IPS-18c (cell line): ENCODE data around the gene ESPL1.
A peak's percentile ranks its signal among the peaks of the same experiment; 100 is the strongest.

ENCODE experiments used
- H3K4me3 ChIP-seq: 2 replicates; pipeline ENCODE4 v1.7.0; 2013; ENCODE audit warnings: low read depth, mild to moderate bottlenecking, low read length, moderate library complexity; ENCODE audit not compliant: insufficient read depth
- H3K9me3 ChIP-seq: one replicate; pipeline ENCODE4 v1.6.1; 2013; ENCODE audit warnings: mild to moderate bottlenecking, low read length, moderate library complexity; ENCODE audit not compliant: control insufficient read depth, insufficient read depth

ESPL1 gene

DNA sequence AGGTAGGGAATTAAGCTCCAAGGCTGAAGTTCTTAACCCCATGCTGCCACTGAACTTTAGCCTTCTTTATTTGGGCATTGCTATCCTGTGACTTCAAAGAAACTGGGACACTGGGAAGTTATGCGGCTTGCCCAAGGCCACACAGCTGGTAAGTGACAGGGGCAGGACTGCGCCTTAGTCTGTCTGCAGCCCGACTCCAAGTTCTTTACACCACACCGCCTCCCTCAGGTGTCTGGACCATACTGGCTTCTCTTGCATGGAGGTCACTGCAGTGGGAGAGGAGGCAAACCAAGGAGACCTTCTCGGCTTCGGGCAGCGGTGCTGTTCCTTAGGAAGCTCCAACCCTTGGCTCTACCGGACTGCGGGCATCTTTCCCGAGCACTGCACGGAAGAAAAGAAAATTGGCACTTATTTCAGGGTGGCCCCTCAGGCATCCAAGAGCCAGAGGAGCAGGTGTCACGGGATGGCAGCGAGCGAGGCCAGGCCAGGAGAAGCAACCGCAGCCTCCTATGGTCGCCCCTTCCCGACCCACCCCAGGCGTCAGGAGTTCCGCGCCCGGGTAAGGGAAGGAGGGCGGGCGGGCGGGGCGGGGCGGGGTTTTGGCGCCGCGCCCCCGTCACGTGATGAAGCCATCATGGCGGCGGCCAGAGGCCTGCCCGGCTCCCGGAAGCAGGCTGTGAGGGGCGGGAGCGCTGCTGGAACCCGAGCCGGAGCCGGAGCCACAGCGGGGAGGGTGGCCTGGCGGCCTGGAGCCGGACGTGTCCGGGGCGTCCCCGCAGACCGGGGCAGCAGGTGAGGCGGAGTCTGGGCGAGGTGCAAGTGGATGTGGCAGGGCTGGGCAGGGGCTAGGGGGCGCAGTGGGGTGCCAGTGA, 16.4 kb upstream of the ESPL1 start:
- Histone ChIP-seq H3K9me3 (no peaks in the 10 kb centered on the region), H3K4me3 (peak overlapping the region; percentile 75)

DNA sequence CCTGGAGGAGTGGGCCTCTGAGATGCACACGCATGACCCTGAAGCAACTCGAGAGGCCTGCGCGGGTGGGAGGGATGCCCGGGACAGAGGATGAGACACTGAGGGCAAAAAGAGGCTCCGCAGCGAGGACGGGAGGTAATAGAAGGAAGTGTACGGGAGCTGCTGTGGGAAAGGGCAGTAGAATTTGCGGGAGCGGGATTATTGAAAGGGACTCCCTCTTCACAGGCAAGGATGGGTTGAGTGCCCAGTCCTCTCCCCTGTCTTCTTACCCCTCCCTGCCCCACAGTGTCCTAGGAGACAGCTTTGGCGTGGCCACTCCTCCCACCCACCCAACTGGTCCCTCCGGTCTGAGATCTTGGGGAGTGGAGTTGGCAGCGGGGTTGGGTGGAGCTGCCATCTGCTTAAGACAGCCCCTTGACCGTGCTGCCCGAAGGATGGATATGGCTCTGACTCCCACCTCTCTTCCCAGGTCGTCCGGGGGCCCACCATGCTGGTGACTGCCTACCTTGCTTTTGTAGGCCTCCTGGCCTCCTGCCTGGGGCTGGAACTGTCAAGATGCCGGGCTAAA, 15.7 kb upstream of the ESPL1 start:
- H3K4me3 ChIP-seq: peak overlapping the region; percentile 75
- H3K9me3 ChIP-seq: no peaks in the 10 kb centered on the region

- H3K4me3 ChIP-seq: no peak overlapping the region
- no peaks in the 10 kb centered on the region for H3K9me3 ChIP-seq
These were observed 14.8 kb upstream of the ESPL1 start for GRCh38 chr12:53253298-53253697.

GRCh38 chr12:53254816-53255545, 13.1 kb upstream of the ESPL1 start:
- no peak overlapping the region for H3K4me3 ChIP-seq
- no peaks in the 10 kb centered on the region for H3K9me3 ChIP-seq

DNA sequence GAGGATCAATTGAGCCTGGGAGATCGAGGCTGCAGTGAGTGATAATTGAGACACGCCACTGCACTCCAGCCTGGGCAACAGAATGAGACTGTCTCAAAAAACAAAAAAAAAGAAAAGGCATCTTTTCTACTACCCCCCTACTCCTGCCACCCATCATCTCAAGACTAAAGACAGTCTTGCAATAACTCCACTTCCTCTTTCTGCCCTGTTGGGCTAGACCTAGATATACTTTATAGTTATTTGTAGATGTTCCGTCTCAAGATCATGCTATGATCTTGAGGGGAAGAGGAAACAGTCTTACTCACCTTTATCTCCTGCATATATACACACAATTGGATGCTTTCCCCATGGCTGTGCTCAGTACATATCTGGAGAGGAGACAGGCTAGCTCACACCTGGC, 12.1 kb upstream of the ESPL1 start:
- Histone ChIP-seq H3K9me3 (no peaks in the 10 kb centered on the region), H3K4me3 (no peak overlapping the region)

DNA sequence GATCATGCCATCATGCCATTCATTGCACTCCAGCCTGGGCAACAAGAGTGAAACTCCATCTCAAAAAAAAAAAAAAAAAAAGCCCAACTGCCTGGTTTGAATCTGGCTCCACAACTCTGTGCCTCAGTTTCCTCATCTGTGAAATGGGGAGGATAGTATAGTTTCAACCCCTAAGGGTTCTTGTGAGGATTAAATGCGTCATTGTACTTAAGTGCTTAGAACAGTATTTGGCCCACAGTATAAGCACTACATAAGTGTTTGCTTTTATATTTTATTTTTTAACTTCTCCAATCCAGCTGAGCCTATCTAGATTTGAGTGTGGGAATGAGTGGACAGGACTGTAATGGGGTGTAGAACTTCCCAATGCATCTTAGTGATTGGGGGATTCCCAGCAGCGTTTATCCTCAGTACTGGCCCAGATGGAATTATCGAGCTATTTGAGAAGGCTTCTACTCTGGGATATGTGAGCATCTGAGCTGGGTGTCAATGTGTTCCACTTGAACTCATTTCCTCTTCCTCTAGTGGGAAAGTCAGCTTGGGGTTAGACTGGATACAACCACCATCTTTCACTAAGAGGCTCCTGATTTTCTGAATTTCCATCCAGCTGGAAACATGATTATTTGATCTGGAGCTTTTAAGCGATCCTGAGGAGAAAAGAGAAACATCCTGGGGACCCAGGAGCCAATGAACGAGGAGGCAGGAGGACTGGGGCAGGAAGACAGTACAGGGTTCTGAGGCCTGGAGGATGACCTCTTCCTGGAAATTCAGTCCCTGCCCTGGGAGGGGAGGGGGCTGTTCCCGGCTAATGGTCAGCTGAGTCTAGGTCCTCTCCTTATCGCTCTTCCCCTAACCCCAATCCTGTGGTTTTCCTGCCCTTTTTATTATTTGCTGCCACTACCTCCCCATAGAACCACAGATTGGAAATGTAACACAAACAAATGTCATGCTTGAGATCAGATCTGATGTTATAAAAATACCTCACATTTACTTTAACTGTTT, 9.3 kb upstream of the ESPL1 start:
- H3K9me3 ChIP-seq: no peaks in the 10 kb centered on the region
- no peak overlapping the region for H3K4me3 ChIP-seq

- Histone ChIP-seq H3K4me3 (no peak overlapping the region), H3K9me3 (no peaks in the 10 kb centered on the region)
These were observed 8.2 kb upstream of the ESPL1 start for GRCh38 chr12:53259891-53260290.

GRCh38 chr12:53265783-53266182, 2.3 kb upstream of the ESPL1 start:
- Histone ChIP-seq H3K4me3 (no peak overlapping the region), H3K9me3 (no peaks in the 10 kb centered on the region)

- peak overlapping the region; percentile 92; the same call in 1 of the 2 replicates for H3K4me3 ChIP-seq
- no peaks in the 10 kb centered on the region for H3K9me3 ChIP-seq
These were observed 647 bp upstream of the ESPL1 start for GRCh38 chr12:53267306-53267998.

- Histone ChIP-seq H3K9me3 (no peaks in the 10 kb centered on the region), H3K4me3 (peak overlapping the region; percentile 92)
These were observed 797 bp downstream of the ESPL1 start for GRCh38 chr12:53268630-53269562.

DNA sequence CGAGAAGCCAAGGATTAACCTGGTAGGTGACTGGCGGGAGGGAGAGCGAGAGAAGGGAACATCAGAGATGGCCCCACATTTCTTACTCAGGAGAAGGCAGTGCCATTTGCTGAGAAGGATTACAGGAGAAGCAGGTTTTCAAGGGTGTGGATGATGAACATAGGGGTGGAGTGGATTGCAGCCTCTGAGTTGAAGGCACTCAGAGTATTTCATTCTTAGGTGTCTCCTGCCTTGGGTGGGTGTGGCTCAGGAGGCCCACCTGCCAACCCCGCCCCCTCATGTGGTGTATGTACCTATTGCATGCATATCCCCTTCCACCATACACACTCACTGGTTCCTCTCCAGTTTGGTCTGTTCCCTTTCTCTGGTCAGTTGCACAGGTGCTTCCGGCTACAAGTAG, 6.3 kb downstream of the ESPL1 start:
- Histone ChIP-seq H3K9me3 (no peaks in the 10 kb centered on the region), H3K4me3 (no peak overlapping the region)

- no peaks in the 10 kb centered on the region for H3K9me3 ChIP-seq
- no peak overlapping the region for H3K4me3 ChIP-seq
These were observed 8.4 kb downstream of the ESPL1 start for GRCh38 chr12:53276511-53276910.

- H3K9me3 ChIP-seq: no peaks in the 10 kb centered on the region
- H3K4me3 ChIP-seq: no peak overlapping the region
These were observed 9.9 kb downstream of the ESPL1 start for GRCh38 chr12:53277981-53278380.

GRCh38 chr12:53279283-53279869, 11.3 kb downstream of the ESPL1 start:
- H3K9me3 ChIP-seq: no peaks in the 10 kb centered on the region
- no peak overlapping the region for H3K4me3 ChIP-seq

DNA sequence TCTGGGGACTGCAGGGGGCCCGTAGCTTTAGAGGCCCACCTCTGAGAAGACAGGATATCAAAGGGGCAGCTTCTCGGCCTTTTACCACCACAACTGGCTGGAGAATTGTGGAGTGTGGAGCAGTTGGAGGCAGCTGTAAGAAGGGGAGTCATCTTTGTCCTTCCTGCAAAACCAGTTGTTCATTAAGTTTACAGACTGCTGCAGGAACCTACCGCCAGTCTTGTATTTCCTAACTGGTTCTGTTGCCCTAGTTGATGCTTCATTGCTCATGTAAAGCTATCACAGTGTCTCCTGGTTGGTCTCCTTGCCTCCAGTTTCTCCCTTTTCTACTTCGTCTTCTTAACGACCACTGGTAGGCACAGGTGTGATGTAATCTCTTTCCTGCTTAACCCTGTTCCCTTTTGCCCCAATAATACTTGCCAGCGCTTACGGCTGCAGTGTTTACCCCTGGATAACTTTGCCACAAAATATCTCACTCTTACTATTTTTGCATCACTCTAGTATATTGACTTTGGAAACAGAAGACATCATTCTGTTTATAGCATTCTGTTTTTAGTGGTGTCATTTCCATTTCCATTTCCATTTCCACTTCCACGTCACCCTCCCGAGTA, 11.9 kb downstream of the ESPL1 start:
- H3K9me3 ChIP-seq: no peaks in the 10 kb centered on the region

More for the DNA sequence above, 11.9 kb downstream of the ESPL1 start:
- no peak overlapping the region for H3K4me3 ChIP-seq
